Activated effector memory CD4-positive, alpha-beta T cell treated with anti-CD3 and anti-CD28 coated beads, Interleukin-2, amount 50 U/mL, for 16 hours (primary cell): ENCODE results near the gene CNTNAP2.
"Not testable (repeated sequence)": the region's sequence is repeated elsewhere in the genome, so short reads cannot be mapped to it uniquely, and the experiment has no call there.

ENCODE experiments used
- DNase-seq: peaks from one replicate; pipeline ENCODE4 v3.0.0-alpha.2; 2020

CNTNAP2 gene

GRCh38 chr7:147708871-147709270, 1592.3 kb downstream of the CNTNAP2 start:
- DNase-seq = no peak

GRCh38 chr7:147711447-147711846, 1594.8 kb downstream of the CNTNAP2 start:
- DNase-seq = no peak

DNA sequence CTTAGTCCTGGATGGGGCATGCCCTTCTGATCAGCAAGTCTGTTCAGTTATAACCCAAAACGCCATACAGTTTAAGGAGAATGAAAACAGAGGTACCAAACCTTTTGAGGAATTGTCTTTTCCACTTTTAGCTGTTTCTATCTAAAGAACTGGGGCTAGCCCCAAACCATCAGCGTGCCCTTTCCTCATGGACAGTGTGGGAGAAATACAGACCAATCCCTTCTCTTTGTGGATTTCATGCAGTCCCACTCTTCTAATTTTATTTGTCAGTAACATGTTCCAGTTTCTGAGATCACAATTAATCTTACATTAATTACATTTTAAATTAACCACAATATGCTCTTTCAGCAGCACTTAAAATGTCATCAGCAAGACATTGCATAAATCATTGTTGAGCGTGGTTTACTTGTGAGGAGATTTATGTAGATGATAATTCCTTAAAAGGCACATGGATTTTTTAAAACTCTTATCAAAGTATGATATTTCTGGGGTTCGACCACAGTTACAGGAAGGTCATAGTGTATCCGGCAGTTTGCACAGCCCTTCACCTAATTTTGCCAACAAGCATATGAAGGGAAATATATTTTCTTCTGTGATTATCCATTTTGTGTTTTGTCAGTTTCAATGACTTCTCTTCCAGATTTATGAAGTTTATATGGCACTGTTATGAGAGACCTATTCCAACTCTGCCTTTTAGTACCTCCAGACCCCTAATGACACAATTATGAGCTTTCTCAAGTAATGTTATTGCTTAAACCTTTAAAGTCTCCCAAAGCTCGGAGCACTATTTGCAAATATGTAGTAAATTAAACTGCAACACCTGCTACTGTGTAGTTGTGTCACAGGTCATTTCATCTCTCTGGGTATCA, 1605.6 kb downstream of the CNTNAP2 start:
- no peak for DNase-seq

DNA sequence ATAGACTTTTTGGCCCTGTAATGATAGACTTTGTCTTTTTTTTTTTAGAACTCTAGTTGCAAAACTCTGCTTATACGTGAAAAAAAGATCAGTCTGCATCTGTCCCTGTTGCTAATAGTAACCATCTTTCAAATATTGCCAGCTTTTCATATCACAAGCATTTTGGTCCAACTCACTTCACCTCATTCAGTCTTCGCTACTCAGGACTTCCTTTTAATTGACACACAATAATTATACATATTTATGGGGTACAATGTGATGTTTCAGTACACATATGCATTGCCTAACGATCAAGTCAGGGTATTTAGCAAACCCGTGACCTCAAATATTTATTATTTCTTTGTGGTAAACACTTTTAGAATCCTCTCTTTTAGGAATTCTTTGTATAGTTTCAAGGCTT, 1606.9 kb downstream of the CNTNAP2 start:
- no peak for DNase-seq

DNA sequence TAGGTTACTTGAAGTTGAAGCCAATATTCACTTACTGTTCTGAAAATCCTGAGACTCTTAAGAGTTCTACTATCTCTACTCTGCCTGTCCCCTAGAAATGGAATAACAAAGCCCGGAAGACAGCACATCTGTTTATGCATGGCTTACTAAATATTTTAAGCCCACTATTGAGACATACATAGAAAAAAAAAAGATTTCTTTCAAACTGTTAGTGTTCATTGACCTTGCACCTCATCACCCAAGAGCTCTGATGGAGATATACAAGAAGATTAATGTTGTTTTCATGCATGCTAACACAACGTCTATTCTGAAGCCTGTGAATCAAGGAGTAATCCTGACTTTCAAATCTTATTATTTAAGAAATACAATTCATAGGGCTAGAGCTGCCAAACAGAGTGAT, 1614.7 kb downstream of the CNTNAP2 start:
- no peak for DNase-seq

GRCh38 chr7:147737559-147738214, 1621.1 kb downstream of the CNTNAP2 start:
- DNase-seq = not testable (repeated sequence)

DNA sequence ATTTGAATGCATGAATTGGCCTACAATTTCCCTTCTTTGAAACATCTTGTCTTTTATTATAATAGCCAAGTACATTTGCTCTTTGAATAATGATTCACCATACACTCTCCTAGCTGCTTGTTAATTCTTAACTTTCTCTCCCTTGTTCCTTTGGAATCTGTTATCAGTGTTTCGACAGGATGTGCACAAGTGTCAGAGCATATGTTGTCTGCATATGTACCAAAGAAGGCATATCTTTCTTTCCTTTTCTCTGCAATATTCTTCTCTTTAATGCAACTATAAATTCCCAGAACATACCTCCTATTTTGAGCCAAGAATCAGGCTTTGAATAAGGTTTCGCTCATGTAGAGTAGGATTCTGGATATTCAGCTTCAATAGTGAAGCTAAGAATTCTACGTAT, 1625.7 kb downstream of the CNTNAP2 start:
- DNase-seq = no peak

GRCh38 chr7:147756300-147756699, 1639.7 kb downstream of the CNTNAP2 start:
- no peak for DNase-seq

- DNase-seq = no peak
Observed at GRCh38 chr7:147759327-147759943, 1642.8 kb downstream of the CNTNAP2 start.

DNA sequence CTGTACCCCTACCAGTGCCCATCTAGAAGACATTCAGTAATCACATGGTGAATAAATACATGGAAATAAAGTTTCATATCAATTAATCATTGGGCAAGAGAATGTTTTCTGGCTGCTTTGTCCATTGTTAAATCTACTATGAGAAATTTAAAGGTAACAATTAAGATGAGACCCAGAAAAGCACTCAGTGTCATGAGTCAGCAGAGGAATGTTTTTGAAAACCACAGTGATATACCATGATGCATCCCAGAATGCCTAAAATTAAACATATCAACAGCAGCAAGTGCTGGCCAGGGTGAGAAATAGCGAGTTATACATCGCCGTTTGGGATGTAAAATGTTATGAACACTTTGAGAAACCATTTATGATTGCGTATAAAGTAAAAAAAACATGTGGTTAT, 1648.7 kb downstream of the CNTNAP2 start:
- DNase-seq = no peak

DNA sequence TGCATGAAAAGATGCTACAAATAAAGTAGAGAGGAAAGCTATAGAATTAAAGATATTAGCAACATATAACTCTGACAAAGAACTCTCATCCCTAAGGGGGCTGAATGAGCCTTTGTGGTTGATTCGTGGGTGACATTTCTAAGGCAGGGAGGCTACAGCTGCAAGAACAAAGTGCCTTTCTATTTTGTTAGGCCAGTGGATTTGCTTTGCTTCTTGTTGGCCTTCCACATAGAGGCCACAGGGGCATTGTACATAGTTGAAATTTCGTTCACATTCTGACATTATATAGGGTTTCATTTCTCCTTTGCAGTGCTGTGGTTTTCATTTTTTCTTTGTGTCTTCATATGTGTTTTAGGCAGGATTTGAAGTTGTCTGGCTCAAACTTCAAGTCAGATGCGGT, 1654.7 kb downstream of the CNTNAP2 start:
- no peak for DNase-seq

DNA sequence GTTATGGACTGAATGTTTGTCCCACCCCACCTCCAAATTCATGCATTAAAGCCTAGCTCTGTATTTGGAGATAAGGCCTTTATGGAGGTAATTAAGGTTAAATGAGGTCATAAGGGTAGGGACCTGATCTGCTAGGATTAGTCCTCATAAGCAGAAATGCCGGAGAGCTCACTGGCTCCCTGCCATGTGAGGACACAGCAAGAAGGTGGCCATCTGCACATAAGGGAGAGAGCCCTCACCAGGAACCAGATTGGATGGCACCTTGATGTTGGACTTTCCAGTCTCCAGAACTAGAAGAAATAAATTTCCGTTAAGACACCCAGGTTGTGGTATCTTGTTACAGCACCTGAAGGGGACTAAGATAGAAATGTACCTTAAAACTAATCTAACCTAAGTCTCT, 1657.9 kb downstream of the CNTNAP2 start:
- DNase-seq = no peak

GRCh38 chr7:147775516-147776284, 1659.1 kb downstream of the CNTNAP2 start:
- DNase-seq = no peak

DNA sequence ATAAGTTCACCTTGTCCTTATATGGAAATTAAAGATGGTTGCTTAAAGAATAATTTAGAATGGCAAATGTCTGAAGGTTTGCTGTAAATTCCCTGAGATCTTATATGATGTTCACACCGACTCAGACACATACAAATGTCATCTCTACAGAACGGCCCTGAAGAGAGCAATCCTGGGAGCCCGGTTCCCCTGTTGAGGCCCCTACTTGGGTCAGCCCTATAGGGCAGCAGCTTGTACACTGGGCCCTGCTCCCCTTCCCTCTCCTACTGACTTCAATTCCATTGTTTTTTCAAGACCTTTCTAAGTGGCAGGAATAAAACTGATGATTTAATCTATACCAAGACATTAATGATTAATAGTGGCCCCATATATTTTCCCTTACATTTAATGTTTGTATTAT, 1660.7 kb downstream of the CNTNAP2 start:
- DNase-seq = no peak

DNA sequence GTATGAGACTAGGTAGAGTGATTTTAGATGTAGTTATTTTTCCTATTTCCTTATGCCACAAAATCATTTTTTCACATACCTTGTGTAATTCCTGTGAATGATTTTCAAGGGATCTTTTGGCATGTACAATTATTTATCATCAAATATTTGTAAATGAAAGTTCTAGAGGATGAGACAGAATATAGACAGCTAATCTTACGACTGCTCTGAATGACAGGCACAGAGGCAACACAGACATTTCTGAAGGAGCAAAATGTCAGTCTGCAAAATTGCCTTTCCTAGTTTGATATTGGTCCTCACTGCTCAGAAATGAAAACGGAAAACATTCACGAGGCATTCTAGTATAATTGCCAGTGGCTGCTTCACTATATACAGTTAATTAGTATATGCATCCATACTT, 1663.3 kb downstream of the CNTNAP2 start:
- no peak for DNase-seq

DNA sequence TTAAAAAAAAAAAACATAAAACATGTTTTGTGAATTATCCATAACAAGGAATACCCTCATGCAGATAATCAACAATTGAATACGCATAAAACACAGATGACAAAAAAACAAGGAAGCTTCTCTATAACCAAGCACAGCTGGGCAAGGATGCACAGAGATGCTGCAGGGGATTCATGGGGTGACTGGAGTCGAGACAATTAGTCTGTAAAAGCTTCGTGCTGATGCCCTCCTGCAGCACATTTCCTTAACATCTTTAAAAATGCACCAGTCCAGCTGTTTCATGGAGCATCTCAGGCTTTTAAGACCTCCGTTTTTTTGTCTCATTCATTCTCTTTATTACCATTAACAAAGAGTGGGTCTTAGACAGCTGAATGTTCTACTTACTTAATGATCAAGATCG, 1680.0 kb downstream of the CNTNAP2 start:
- DNase-seq = no peak

DNA sequence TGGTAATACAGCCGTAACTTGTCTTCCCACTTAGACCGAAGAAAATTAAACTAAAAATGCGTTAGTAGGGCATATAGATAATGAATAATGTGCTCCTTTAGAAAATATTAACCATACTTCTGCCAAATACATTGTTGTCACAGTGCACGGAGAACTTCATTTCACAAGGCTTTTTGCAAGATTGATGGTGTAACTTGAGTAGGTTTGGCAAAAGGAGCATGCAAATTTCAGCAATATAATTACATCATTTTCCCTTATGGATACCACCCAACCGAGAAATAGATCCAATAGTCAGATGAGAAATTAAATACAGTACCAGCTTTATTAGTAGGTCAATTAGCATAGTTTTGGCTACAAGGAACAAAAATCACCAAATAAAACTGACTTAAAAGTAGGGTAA, 1681.4 kb downstream of the CNTNAP2 start:
- no peak for DNase-seq

DNA sequence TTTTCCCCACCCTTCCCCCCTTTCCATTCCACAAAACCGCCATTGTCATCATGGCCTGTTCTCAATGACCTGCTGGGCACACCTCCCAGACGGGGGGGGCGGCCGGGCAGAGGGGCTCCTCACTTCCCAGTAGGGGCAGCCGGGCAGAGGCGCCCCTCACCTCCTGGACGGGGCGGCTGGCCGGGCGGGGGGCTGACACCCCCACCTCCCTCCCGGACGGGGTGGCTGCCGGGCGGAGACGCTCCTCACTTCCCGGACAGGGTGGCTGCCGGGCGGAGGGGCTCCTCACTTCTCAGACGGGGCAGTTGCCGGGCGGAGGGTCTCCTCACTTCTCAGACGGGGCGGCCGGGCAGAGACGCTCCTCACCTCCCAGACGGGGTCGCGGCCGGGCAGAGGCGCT, 1685.2 kb downstream of the CNTNAP2 start:
- not testable (repeated sequence) for DNase-seq

- no peak for DNase-seq
Observed at GRCh38 chr7:147803151-147803550, 1686.5 kb downstream of the CNTNAP2 start.

GRCh38 chr7:147803606-147804005, 1687.0 kb downstream of the CNTNAP2 start:
- no peak for DNase-seq

DNA sequence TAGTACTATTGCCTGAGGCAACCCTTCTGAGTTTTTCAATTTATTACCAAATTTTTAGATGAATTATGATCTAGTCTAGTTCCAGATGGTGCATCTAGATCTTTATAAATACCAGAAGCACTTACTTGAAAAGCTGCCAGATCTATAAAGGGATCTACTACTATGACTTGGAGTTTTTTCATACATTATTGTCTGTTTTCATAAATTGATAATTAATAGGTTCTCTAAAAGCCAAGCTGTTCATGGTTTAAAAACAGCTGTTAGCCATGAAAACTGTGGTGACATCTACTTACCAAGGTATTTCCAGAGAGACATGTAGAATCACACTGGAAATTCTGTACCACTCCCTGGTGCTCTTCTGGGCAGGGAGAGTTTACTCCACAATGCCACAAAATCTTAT, 1687.4 kb downstream of the CNTNAP2 start:
- DNase-seq = no peak

DNA sequence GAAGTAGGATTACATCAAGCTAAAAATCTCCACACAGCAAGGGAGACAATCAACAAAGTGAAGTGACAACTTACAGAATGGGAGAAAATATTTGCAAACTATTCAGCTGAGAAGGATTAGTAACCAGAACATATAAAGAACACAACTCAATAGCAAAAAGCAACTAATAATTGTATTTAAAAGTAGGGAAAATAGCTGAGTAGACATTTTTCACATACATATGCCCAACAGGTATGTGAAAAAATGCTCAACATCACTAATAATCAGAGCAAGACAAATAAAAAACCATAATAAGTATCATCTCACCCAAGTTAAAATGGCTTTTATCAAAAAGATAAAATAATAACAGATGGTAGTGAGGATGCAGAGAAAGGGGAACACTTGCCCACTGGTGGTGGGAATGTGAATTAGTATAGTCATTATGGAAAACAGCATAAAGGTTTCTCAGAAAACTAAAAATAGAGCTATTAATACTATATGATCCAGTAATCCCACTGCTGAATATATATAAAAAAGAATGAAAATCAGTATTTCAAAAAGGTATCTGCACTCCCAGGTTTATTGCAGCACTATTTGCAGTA, 1689.5 kb downstream of the CNTNAP2 start:
- DNase-seq = no peak

DNA sequence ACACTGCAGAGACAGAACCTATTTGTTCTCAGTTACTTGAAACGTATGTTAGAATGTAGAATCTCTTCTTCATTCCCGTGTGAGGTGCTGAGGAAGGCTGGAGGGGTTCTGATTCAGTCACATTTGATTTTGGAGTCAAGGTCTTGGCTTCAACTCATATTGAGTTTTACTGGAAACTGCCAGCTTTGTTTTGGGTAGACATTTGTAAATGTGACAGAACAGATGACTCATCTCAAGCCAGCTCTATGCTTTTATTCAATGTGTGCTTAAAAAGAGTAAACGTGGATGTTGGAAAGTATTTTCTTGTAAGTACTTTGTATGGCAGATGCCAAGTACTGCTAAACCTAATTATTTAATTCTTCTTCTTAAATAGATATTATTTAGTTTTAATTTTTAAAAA, 1693.2 kb downstream of the CNTNAP2 start:
- no peak for DNase-seq
